Endothelial cell of umbilical vein (primary cell): ENCODE measurements around the gene CDIPT. TPM values are rescaled to one million over a fixed set of nuclear protein-coding genes. Genes with fewer than 3 reads are reported as not detected.

Experiments
- BruUV-seq: library from RNA; stranded (reverse); fragments of 400-500 nt; replicated peaks from 2 replicates; lab custom pipeline; 2021; lab: Mats Ljungman, UMichigan
- CTCF ChIA-PET: fragments of 300-600, 350-600 bp; sonication (Branson Sonifier 250); formaldehyde crosslinking; loops from one replicate; lab custom pipeline; 2021; ENCODE audit warnings: antibody characterized with exemption, inconsistent platforms; lab: Charles Lee
- POLR2A ChIA-PET: fragments of 300-600, 350-600 bp; sonication (Branson Sonifier 250); formaldehyde crosslinking; loops from one replicate; lab custom pipeline; 2021; ENCODE audit warnings: antibody characterized with exemption, inconsistent platforms; lab: Charles Lee
- DNase-seq: peaks from one replicate; pipeline ENCODE4 v3.0.0-alpha.2; 2011; ENCODE audit warnings: low read depth, low spot score
- FAIRE-seq: peaks from 2 replicates; lab custom pipeline; 2011; peaks lifted over from hg19 to GRCh38; lab: Jason Lieb, UNC
- H2AFZ ChIP-seq: 2 replicates; pipeline ENCODE4 v1.6.0; 2012; ENCODE audit warnings: low read depth, low read length, control low read depth, inconsistent platforms
- H3K27ac ChIP-seq: 2 replicates; pipeline ENCODE4 v1.5.1; 2011; ENCODE audit warnings: low read depth, mild to moderate bottlenecking, control low read depth, low read length, moderate library complexity; ENCODE audit not compliant: insufficient read depth
- H3K27me3 ChIP-seq, 2 experiments: 2 replicates each; pipeline versions ENCODE4 v1.6.0 to v1.6.1; 2011; ENCODE audit warnings: low read length in 2 of 2, mixed read lengths in 1 of 2; ENCODE audit not compliant: control insufficient read depth in 2 of 2, insufficient read depth in 2 of 2
- H3K36me3 ChIP-seq, 2 experiments: 2 replicates in 1 of 2; 3 replicates in 1 of 2; pipeline ENCODE4 v1.5.1; 2011; ENCODE audit warnings: low read length in 2 of 2, mild to moderate bottlenecking in 1 of 2, moderate library complexity in 1 of 2; ENCODE audit not compliant: control insufficient read depth in 2 of 2, insufficient read depth in 2 of 2; ENCODE audit errors: extremely low read depth in 1 of 2
- H3K4me1 ChIP-seq: 3 replicates; pipeline ENCODE4 v1.5.1; 2011; ENCODE audit warnings: mild to moderate bottlenecking, low read length; ENCODE audit not compliant: control insufficient read depth, insufficient read depth; ENCODE audit errors: extremely low read depth
- H3K4me2 ChIP-seq: 2 replicates; pipeline ENCODE4 v1.6.1; 2011; ENCODE audit warnings: low read length, control low read depth, mixed read lengths; ENCODE audit not compliant: insufficient read depth
- H3K4me3 ChIP-seq, 3 experiments: fragments of 200-600 bp in 1 of 3; sonication (generic), shearing (Covaris generic) in 1 of 3; replicated peaks in 1 of 3; 2 replicates each; pipeline ENCODE4 v1.5.1; 2011 to 2016; ENCODE audit warnings: control low read depth in 3 of 3, low read length in 3 of 3, mild to moderate bottlenecking in 2 of 3, inconsistent platforms in 1 of 3, low read depth in 1 of 3, moderate library complexity in 1 of 3; ENCODE audit not compliant: insufficient read depth in 1 of 3
- H3K79me2 ChIP-seq: 2 replicates; pipeline ENCODE4 v1.6.0; 2012; ENCODE audit warnings: low read length, inconsistent platforms; ENCODE audit not compliant: control insufficient read depth, insufficient read depth
- H3K9ac ChIP-seq: replicated peaks from 2 replicates; pipeline ENCODE3; 2011; ENCODE audit warnings: low read length, control low read depth; ENCODE audit not compliant: insufficient read depth; ENCODE audit errors: extremely low read depth
- H3K9me1 ChIP-seq: replicated peaks from 3 replicates; pipeline ENCODE4 v1.6.0; 2011; ENCODE audit warnings: mild to moderate bottlenecking, low read length; ENCODE audit not compliant: control insufficient read depth, insufficient read depth; ENCODE audit errors: extremely low read depth
- H3K9me3 ChIP-seq: replicated peaks from 2 replicates; pipeline ENCODE4 v1.5.1; 2012; ENCODE audit warnings: low read length, inconsistent platforms; ENCODE audit not compliant: control insufficient read depth, insufficient read depth
- H4K20me1 ChIP-seq: replicated peaks from 2 replicates; pipeline ENCODE3; 2011; ENCODE audit warnings: mild to moderate bottlenecking, low read length; ENCODE audit not compliant: control insufficient read depth, insufficient read depth; ENCODE audit errors: extremely low read depth
- CTCF ChIP-seq, 2 donors: IDR thresholded peaks; 1 replicate in 1 of 2; 2 replicates in 1 of 2; pipeline ENCODE4 v1.5.1; 2011; ENCODE audit warnings: low read length in 2 of 2, mild to moderate bottlenecking in 2 of 2, moderate library complexity in 2 of 2, control low read depth in 1 of 2, inconsistent platforms in 1 of 2, low read depth in 1 of 2; ENCODE audit not compliant: insufficient read depth in 1 of 2; ENCODE audit errors: extremely low read depth in 1 of 2
- EZH2 ChIP-seq: IDR thresholded peaks from 2 replicates; pipeline ENCODE4 v1.6.1; 2012; ENCODE audit warnings: borderline replicate concordance, low read depth, mild to moderate bottlenecking, moderate library complexity, low read length, inconsistent platforms; ENCODE audit not compliant: severe bottlenecking
- FOS ChIP-seq: IDR thresholded peaks from 2 replicates; pipeline ENCODE4 v1.6.1; 2011; ENCODE audit warnings: mild to moderate bottlenecking, low read length, moderate library complexity, borderline replicate concordance; ENCODE audit not compliant: insufficient read depth
- GATA2 ChIP-seq: IDR thresholded peaks from 2 replicates; pipeline ENCODE4 v1.7.0; 2011; ENCODE audit warnings: low read depth, mild to moderate bottlenecking, moderate library complexity, mixed read lengths, low read length; ENCODE audit not compliant: insufficient read length, insufficient read depth
- JUN ChIP-seq: IDR thresholded peaks from 2 replicates; pipeline ENCODE4 v1.6.1; 2011; ENCODE audit warnings: borderline replicate concordance, low read depth; ENCODE audit not compliant: insufficient read length, insufficient read depth
- MAX ChIP-seq: IDR thresholded peaks from 2 replicates; pipeline ENCODE4 v1.6.1; 2011; ENCODE audit not compliant: insufficient read depth, insufficient read length
- MYC ChIP-seq: IDR thresholded peaks from one replicate; pipeline ENCODE4 v1.6.1; 2011; ENCODE audit warnings: mild to moderate bottlenecking, low read depth, low read length
- POLR2A ChIP-seq: IDR thresholded peaks from 2 replicates; pipeline ENCODE4 v1.6.1; 2012; ENCODE audit warnings: low read depth, mild to moderate bottlenecking, control low read depth, low read length
- POLR2AphosphoS5 ChIP-seq: IDR thresholded peaks from 2 replicates; pipeline ENCODE4 v1.6.1; 2012; ENCODE audit warnings: low read depth, mild to moderate bottlenecking, control low read depth, low read length, moderate library complexity; ENCODE audit not compliant: insufficient read depth
- dilution Hi-C: fragments of 300-500 bp; cut with MboI; formaldehyde crosslinking; loops from one replicate; pipeline ENCODE4 v1.15.0; 2019; ENCODE audit warnings: low sequenced_read_pairs; ENCODE audit not compliant: extremely low pct_ligation_motif_present
- intact Hi-C: fragments of 100-400 bp; cut with micrococcal nuclease; formaldehyde crosslinking; loops from one replicate; pipeline ENCODE4 v1.10.0; 2022
- polyA plus RNA-seq, 4 experiments: library from polyadenylated mRNA; depleted of rRNA in 3 of 4; stranded (reverse) in 3 of 4; unstranded in 1 of 4; fragments of >200 nt; gene quantifications; 2 replicates each; pipeline versions ENCODE4 v1.2.1 to v1.2.3, GENCODE V29; 2011 to 2012; ENCODE audit warnings: missing spikeins in 1 of 4
- total RNA-seq: library from RNA; stranded (reverse); gene quantifications from 2 replicates; pipeline ENCODE4 v1.2.3, GENCODE V29; 2021

The CDIPT gene
- total and polyA plus RNA-seq, 2 donors (not counting 3 experiments of a cell fraction or from before 2014, with no cell fraction given), result 68.7 to 161 TPM

- ChIA-PET POLR2A (no interaction called here), CTCF (interaction anchor here (0.8 to 8.2 kb wide), 5 partner anchors 9 to 118 kb away, joined by 3 to 140 read pairs (median 3); no protein-coding TSS in a partner anchor)
- intact Hi-C loops (no loop called here), dilution Hi-C loops (no loop called here)
- Histone ChIP-seq H3K9ac (no peak overlapping the region), H3K9me1 (no peaks in the 10 kb centered on the region), H3K27ac (no peak overlapping the region), H2AFZ (no peak overlapping the region), H4K20me1 (no peaks in the 10 kb centered on the region), H3K27me3 (no peaks in the 10 kb centered on the region), H3K4me3 (no peak overlapping the region), H3K9me3 (no peaks in the 10 kb centered on the region), H3K79me2 (peaks cover 30% of the 10 kb centered on the region), H3K36me3 (peaks cover 0 to 5% of the 10 kb centered on the region in 2 experiments), H3K4me2 (no peak overlapping the region), H3K4me1 (peaks cover 40% of the 10 kb centered on the region)
- BruUV-seq, result no TSS peak
- no peak for FAIRE-seq
- DNase-seq, result no peak
- no peak for TF ChIP-seq EZH2
- no peak for TF ChIP-seq POLR2A
- TF ChIP-seq FOS, result no peak
- no peak for TF ChIP-seq CTCF (IDR thresholded peaks at IDR 0.05; ENCODE audit: extremely low read depth in 1 of 2, insufficient read depth in 1 of 2, low read depth in 1 of 2, low read length in 2 of 2)
- no peak for TF ChIP-seq GATA2
- TF ChIP-seq MAX, result no peak
- no peak for TF ChIP-seq MYC
- no peak for TF ChIP-seq POLR2AphosphoS5
- no peak for TF ChIP-seq JUN
Measured at GRCh38 chr16:29818082-29818481, 44.9 kb downstream of the CDIPT start.
